Liver (tissue), 9 donors: ENCODE measurements around the gene TAF4. TPM values are rescaled to one million over a fixed set of nuclear protein-coding genes. Genes with fewer than 3 reads are reported as not detected.

ENCODE experiments used
- DNase-seq: peaks from one replicate; pipeline ENCODE4 v3.0.0-alpha.2; 2017; ENCODE audit warnings: low spot score
- H3K27ac ChIP-seq, 2 donors: one replicate each; pipeline ENCODE4 v1.7.0; 2013; ENCODE audit warnings: inconsistent platforms in 2 of 2, low read length in 2 of 2, control low read depth in 1 of 2, low read depth in 1 of 2, mild to moderate bottlenecking in 1 of 2
- H3K27me3 ChIP-seq, 4 donors: one replicate each; pipeline versions ENCODE4 v1.6.1 to v1.7.0; 2013; ENCODE audit warnings: low read length in 3 of 4, inconsistent platforms in 1 of 4, mild to moderate bottlenecking in 1 of 4, moderate library complexity in 1 of 4; ENCODE audit not compliant: control insufficient read depth in 4 of 4, insufficient read depth in 4 of 4
- H3K36me3 ChIP-seq, 4 donors: one replicate each; pipeline versions ENCODE4 v1.6.1 to v1.7.0; 2013; ENCODE audit warnings: low read length in 3 of 4, mild to moderate bottlenecking in 3 of 4, low read depth in 1 of 4, moderate library complexity in 1 of 4; ENCODE audit not compliant: control insufficient read depth in 4 of 4, insufficient read depth in 3 of 4
- H3K4me1 ChIP-seq, 4 donors: one replicate each; pipeline versions ENCODE4 v1.6.1 to v1.7.0; 2013; ENCODE audit warnings: low read length in 3 of 4, mild to moderate bottlenecking in 3 of 4, moderate library complexity in 1 of 4; ENCODE audit not compliant: control insufficient read depth in 4 of 4, insufficient read depth in 4 of 4
- H3K4me3 ChIP-seq, 3 donors: one replicate each; pipeline versions ENCODE4 v1.6.1 to v1.7.0; 2013; ENCODE audit warnings: low read length in 3 of 3, control low read depth in 1 of 3, low read depth in 1 of 3, mild to moderate bottlenecking in 1 of 3
- H3K9ac ChIP-seq, 2 donors: one replicate each; pipeline ENCODE4 v1.7.0; 2013; ENCODE audit warnings: low read length in 2 of 2, mild to moderate bottlenecking in 2 of 2, moderate library complexity in 2 of 2, control low read depth in 1 of 2, low read depth in 1 of 2
- H3K9me3 ChIP-seq, 4 donors: one replicate each; pipeline versions ENCODE4 v1.6.1 to v1.7.0; 2013; ENCODE audit warnings: low read length in 3 of 4; ENCODE audit not compliant: control insufficient read depth in 4 of 4
- FOXA1 ChIP-seq: IDR thresholded peaks from 2 replicates; pipeline ENCODE4 v1.6.1; 2016; ENCODE audit warnings: antibody characterized with exemption
- FOXA2 ChIP-seq: IDR thresholded peaks from 2 replicates; pipeline ENCODE4 v1.6.1; 2016; ENCODE audit warnings: antibody characterized with exemption
- NR2F2 ChIP-seq: IDR thresholded peaks from 2 replicates; pipeline ENCODE4 v1.6.1; 2016; ENCODE audit warnings: antibody characterized with exemption
- RAD21 ChIP-seq, 2 donors: IDR thresholded peaks; 2 replicates each; pipeline ENCODE4 v1.6.1; 2016; ENCODE audit warnings: antibody characterized with exemption in 2 of 2, mild to moderate bottlenecking in 2 of 2
- SP1 ChIP-seq: IDR thresholded peaks from 2 replicates; pipeline ENCODE4 v1.6.1; 2018; ENCODE audit warnings: antibody characterized with exemption, mild to moderate bottlenecking
- TAF1 ChIP-seq: conservative IDR thresholded peaks from 2 replicates; pipeline ENCODE4 v1.6.1; 2016; ENCODE audit warnings: antibody characterized with exemption, mild to moderate bottlenecking
- YY1 ChIP-seq: IDR thresholded peaks from 2 replicates; pipeline ENCODE4 v1.6.1; 2016; ENCODE audit warnings: antibody characterized with exemption, mild to moderate bottlenecking
- WGBS: extraction: QIAGEN DNeasy Blood & Tissue Kit; methylation state at CpG from one replicate; pipeline ENCODE4 v1.1.7; 2013; 5-methylcytosine and 5-hydroxymethylcytosine counted together
- polyA plus RNA-seq, 2 donors: library from polyadenylated mRNA; stranded (reverse) in 1 of 2; unstranded in 1 of 2; fragments of 200-250 nt in 1 of 2; fragments of >200 nt in 1 of 2; fragmentation: Nextera tagmentation in 1 of 2; extraction: Ambion mirVana in 1 of 2; gene quantifications; one replicate each; pipeline versions ENCODE4 v1.2.1 to v1.2.3, GENCODE V29; 2013 to 2015
- total RNA-seq, 2 donors: library from RNA; depleted of rRNA; stranded (reverse); fragments of >200 nt; gene quantifications; one replicate each; pipeline ENCODE4 v1.2.3, GENCODE V29; 2014
- TF ChIP-seq, protein P1 (sequence below): fragments of 150-350 bp; IDR thresholded peaks from 2 replicates; pipeline ENCODE4 v1.5.1; 2017; ENCODE audit warnings: improper control_type of control experiment, low read depth, low read length; ENCODE audit not compliant: missing input control
- TF ChIP-seq, protein P2 (sequence below): IDR thresholded peaks from 2 replicates; pipeline ENCODE4 v1.6.1; 2016; ENCODE audit warnings: antibody characterized with exemption
- TF ChIP-seq, protein P3 (sequence below): IDR thresholded peaks from 2 replicates; pipeline ENCODE4 v1.6.1; 2016; ENCODE audit warnings: antibody characterized with exemption
- TF ChIP-seq, protein P4 (sequence below): IDR thresholded peaks from 2 replicates; pipeline ENCODE4 v1.6.1; 2016; ENCODE audit warnings: antibody characterized with exemption
- donor health status: healthy.
- donor health status: healthy.
- donor health status: healthy.
- donor health status: healthy.
- donor health status: healthy.

TAF4 gene
- total and polyA plus RNA-seq, 4 donors: 2.0 to 11.8 (median 5.6) TPM

DNA sequence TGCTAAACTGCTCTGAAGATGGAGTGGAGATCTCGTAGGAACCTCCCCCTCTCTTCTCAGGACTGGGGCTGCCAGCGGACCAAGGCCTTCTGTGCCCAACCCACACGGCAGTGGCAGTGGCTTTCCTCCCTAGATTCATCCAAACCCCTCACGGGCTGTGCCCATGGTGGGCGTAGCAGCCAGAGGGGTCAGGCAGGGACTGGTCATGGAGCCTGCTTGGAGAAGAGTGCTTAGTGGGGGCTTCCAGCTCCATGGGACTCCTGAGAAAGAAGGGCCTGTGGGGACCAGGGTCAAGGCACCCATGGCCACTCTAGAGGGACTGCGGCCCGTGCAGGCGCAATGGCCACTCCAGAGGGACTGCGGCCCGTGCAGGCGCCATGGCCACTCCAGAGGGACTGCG is 86.6 kb downstream of the TAF4 start:
- WGBS: 98% methylated on average over 12 of the region's 12 CpGs
- H3K4me1 ChIP-seq: no peaks in the 10 kb centered on the region
- TF ChIP-seq, protein P1, sequence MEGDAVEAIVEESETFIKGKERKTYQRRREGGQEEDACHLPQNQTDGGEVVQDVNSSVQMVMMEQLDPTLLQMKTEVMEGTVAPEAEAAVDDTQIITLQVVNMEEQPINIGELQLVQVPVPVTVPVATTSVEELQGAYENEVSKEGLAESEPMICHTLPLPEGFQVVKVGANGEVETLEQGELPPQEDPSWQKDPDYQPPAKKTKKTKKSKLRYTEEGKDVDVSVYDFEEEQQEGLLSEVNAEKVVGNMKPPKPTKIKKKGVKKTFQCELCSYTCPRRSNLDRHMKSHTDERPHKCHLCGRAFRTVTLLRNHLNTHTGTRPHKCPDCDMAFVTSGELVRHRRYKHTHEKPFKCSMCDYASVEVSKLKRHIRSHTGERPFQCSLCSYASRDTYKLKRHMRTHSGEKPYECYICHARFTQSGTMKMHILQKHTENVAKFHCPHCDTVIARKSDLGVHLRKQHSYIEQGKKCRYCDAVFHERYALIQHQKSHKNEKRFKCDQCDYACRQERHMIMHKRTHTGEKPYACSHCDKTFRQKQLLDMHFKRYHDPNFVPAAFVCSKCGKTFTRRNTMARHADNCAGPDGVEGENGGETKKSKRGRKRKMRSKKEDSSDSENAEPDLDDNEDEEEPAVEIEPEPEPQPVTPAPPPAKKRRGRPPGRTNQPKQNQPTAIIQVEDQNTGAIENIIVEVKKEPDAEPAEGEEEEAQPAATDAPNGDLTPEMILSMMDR: no peak
- TF ChIP-seq, protein P2, sequence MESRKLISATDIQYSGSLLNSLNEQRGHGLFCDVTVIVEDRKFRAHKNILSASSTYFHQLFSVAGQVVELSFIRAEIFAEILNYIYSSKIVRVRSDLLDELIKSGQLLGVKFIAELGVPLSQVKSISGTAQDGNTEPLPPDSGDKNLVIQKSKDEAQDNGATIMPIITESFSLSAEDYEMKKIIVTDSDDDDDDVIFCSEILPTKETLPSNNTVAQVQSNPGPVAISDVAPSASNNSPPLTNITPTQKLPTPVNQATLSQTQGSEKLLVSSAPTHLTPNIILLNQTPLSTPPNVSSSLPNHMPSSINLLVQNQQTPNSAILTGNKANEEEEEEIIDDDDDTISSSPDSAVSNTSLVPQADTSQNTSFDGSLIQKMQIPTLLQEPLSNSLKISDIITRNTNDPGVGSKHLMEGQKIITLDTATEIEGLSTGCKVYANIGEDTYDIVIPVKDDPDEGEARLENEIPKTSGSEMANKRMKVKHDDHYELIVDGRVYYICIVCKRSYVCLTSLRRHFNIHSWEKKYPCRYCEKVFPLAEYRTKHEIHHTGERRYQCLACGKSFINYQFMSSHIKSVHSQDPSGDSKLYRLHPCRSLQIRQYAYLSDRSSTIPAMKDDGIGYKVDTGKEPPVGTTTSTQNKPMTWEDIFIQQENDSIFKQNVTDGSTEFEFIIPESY: no peak
- TF ChIP-seq TAF1 (no peak), SP1 (no peak), RAD21 (IDR thresholded peaks at IDR 0.05) (no peak)
- H3K27me3 ChIP-seq: no peaks in the 10 kb centered on the region
- H3K4me3 ChIP-seq: no peak overlapping the region
- no peak overlapping the region for H3K9ac ChIP-seq
- H3K27ac ChIP-seq: no peak overlapping the region
- no peaks in the 10 kb centered on the region for H3K9me3 ChIP-seq
- peaks cover 9 to 27% (median 16%) of the 10 kb centered on the region in 4 donors for H3K36me3 ChIP-seq
- no peak for DNase-seq

DNA sequence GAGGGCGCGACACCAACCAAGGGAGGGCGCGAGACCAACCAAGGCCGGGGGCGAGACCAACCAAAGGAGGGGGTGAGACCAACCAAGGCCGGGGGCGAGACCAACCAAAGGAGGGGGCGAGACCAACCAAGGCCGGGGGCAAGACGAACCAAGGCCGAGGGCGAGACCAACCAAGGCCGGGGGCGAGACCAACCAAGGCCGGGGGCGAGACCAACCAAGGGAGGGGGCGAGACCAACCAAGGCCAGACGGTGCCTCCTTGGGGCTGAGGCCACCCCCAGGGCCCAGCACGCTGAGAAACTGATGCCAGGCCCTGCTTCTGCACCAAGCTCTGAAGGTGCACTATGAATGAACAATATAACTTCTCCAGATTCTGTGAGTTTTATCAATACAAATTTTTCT is 87.2 kb downstream of the TAF4 start:
- 99% methylated on average over 20 of the region's 20 CpGs for WGBS
- H3K27me3 ChIP-seq: no peaks in the 10 kb centered on the region
- no peaks in the 10 kb centered on the region for H3K9me3 ChIP-seq
- H3K4me3 ChIP-seq: no peak overlapping the region
- peaks cover 11 to 33% (median 18%) of the 10 kb centered on the region in 4 donors for H3K36me3 ChIP-seq
- no peaks in the 10 kb centered on the region for H3K4me1 ChIP-seq
- H3K27ac ChIP-seq: no peak overlapping the region
- no peak overlapping the region for H3K9ac ChIP-seq
- DNase-seq: no peak
- TF ChIP-seq YY1 (no peak), FOXA2 (no peak), SP1 (no peak), FOXA1 (no peak), NR2F2 (no peak)
- TF ChIP-seq, protein P3, sequence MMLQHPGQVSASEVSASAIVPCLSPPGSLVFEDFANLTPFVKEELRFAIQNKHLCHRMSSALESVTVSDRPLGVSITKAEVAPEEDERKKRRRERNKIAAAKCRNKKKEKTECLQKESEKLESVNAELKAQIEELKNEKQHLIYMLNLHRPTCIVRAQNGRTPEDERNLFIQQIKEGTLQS: no peak
- TF ChIP-seq, protein P1: no peak
- TF ChIP-seq, protein P2: no peak
- TF ChIP-seq, protein P4, sequence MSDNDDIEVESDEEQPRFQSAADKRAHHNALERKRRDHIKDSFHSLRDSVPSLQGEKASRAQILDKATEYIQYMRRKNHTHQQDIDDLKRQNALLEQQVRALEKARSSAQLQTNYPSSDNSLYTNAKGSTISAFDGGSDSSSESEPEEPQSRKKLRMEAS: no peak
